Activated naive CD4-positive, alpha-beta T cell treated with Interleukin-2 at 50 U/mL for 16 hours (primary cell): ENCODE measurements around the gene RIC1.
"Not testable (repeated sequence)": the region's sequence is repeated elsewhere in the genome, so short reads cannot be mapped to it uniquely, and the experiment has no call there.

Experiments
- DNase-seq: peaks from one replicate; pipeline ENCODE4 v3.0.0-alpha.2; 2020

The RIC1 gene

DNA sequence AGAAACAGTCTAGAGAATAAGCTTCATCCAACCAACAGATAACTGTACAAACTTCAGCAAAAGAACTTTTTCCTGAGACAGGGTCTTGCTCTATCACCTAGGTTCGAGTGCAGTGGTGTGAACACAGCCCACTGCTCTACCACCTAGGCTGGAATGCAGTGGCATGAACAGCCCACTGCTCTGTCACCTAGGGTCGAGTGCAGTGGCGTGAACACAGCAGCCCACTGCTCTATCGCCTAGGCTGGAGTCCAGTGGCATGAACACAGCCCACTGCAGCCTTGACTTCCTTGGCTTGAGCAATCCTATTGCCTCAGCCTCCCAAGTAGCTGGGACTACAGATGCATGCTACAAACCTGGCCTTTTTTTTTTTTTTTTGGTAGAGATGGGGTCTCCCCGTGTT lies 160.6 kb downstream of the RIC1 start:
- DNase-seq, result no peak

DNA sequence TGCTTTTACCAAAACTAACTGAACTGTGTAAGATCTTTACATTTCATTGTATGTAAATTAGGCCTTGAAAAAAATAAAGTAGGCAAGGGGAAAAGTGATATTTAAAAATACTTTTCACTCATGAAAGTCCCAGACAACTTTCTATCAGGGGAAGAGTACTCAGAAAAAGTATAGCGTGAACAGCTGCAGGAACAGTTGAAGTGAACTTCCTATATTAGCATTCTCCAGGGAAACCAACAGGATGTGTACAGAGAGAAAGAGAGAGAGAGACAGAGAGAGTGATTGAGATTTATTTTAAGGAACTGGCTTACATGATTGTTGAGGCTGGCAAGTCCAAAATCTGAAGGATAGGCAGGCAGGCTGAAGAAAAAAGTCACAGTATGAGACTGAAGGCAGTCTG lies 162.0 kb downstream of the RIC1 start:
- DNase-seq, result no peak

DNA sequence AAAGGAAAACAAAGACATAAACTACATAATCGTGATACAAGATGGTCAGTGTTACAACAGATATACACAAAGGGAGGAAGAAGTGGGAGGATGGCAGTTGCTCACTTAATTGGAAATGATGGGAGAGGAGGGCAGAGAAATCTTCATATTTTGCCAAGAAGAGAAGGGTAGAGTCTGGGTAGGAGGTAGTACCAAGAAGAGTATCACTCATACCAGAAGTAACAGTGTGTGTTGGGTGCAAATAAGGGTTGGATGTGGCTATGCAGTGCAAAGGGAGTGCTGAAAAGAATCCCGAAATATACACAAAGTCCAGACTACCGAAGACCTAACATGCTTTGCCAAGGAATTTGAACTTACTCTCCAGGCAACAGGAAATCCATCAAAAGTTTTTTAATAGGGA lies 163.0 kb downstream of the RIC1 start:
- DNase-seq, result no peak

DNA sequence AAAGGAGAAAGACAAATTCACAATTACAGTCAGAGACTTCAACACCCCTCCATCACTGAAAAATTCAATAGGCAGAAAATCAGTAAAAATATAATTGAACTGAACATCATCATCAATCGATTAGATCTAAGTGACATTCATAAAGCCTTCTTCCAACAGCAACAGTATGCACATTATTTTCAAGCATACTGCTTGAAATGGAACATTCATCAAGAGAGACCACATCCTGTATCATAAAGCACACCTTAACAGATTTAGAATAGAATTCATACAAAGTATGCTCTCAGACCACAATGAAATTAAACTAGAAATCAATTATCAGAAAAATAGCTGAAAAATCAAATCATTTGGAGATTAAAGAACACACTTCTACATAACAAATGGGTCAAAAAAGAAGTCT lies 164.9 kb downstream of the RIC1 start:
- no peak for DNase-seq

DNA sequence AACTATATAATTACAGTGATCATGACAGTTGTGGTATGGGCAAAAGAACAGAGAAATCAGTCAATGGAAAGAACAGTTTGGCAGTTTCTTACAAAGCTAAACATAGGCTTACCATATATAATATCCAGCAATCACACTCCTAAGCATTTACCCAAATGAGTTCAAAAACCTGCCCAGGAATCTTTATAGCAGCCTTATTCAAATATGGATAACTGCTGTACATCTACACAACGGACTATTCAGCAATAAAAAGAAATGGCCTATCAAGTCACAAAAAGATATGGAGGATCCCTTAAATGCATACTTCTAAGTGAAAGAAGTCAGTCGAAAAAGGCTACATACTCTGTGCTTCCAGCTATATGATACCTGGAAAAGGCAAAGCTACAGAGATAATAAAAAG lies 167.4 kb downstream of the RIC1 start:
- no peak for DNase-seq

DNA sequence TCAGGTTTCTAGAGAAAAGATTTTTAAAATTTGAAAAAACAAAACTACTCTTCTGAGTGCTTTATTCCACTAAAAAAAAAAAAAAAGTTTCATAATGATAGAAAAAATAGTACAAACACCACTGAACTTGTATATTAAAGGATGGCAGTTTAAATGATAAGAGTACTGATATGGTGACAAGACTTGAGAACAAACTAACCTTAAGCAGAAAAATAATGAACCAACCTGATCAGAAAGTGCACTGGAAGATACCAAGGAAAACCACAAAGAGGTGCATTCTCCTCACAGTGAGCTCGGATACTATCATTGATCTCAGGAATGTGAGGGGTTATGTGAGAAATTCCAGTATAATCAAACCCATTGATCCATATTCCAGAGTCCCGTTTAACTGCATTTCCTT lies 169.7 kb downstream of the RIC1 start:
- no peak for DNase-seq

DNA sequence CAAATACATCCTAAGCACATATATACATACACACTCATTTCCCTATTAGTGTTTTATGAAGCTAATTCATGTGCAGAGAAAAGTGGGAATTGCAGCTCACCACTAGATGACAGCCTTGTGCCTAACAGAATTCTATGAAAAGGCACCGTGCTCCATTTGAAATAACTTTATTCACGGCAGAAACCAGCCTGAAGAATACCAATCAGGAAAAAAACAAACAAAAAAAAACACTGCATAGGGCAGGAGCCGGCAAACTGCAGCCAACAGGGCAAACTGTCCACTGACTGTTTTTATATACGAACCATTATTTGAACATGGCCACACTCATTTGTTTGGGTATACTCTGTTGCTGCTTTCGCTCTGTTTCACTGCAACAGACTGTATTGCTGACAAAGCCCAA lies 170.4 kb downstream of the RIC1 start:
- DNase-seq, result no peak

DNA sequence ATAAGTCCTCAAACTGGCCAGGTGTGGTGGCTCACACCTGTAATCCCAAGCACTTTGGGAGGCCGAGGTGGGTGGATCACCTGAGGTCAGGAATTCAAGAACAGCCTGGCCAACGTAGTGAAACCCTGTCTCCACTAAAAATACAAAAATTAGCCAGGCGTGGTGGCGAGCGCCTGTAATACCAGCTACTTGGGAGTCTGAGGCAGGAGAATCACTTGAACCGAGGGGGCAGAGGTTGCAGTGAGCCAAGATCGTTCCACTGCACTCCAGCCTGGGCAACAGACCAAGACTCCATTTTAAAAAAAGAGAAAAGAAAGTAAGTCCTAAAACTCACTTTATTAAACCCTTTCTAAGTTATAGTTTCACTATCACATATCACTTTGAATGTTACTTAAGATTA lies 171.5 kb downstream of the RIC1 start:
- not testable (repeated sequence) for DNase-seq

DNA sequence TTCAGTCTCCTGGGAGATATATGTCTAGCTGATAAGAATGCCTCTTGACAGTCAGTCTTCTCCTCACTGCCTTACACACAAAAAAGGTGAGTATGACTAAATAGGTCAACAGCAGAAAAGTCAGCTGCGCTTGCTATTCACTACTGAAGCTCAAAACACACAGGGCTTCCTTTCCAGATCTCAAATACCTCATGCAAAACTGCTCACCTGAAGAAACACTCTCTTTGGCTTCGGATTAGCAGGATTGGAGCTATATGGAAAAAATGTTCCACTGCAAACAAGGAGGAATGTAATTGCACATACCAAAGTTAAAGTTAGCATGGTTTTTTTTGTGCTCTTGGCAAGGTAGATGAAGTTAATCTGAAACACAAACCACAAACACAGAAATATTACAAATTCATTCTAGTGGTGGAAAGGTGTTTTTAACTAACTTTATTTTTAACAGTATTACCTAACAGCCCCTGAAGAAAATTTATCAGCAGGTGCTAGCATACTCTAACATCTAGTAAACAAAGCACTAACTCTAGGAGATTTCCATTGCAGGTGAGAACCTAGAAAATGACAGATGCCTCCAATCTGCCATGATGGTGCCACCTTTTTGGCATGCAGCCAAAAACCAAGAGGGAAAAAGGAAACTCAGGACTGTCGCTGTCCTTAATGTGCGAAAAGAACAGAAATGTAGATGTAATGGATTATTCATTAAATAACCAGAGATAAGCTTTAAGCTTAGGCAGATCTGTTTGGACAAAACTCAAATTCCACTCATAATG lies 172.2 kb downstream of the RIC1 start:
- DNase-seq, result no peak

DNA sequence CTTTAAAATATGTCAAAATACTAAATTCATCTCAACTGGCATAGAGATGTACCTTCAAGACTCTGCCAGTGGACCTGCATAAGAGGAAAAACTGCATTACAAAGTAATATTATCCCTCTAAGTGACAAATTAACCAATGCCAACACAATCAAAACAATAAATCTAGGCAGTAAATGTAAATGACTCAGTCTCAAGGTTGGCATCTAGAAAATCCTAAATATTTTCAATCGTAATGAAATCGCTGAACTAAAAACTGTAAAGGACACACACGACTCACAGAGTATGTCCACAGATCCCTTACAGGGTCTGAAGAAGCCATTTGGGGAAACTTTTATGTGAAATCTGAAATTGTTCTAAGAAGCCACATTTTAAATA lies 172.8 kb downstream of the RIC1 start:
- DNase-seq, result no peak

DNA sequence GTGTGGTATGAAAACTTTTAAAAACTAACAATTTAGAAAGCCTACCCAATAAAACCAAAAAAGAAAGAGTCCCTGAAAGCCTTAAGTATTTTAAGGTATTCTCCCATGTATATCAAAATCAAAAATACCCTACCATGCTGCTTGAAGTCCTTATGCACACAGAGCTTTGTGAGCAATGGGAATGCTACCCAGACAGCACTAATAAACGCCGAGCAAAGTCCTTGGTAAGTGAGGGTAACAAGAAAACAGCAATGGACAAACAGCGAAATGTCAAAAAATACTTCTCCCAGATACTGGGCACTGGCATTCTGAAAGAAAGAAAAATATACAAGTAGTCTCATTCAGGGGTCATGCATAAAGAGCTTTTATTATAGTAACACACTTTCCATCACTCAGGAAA lies 176.6 kb downstream of the RIC1 start:
- no peak for DNase-seq

DNA sequence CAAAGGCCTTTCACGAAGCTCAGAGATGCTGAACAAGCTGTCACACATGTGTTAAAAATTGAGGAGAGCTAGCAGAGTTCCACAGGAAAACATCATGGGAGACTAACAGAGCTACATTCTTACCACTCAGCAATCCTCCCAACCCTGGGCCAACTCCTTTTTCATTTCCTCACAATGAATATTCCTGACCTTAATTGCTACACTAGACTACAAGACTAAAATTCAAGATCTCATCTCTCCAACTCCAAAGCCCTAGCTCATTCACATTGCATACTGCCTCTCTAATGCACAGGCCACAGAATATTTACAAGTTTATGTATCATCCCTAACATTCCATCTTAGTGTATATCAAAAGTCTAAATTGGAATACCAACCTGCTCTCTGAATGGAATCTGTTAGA lies 182.8 kb downstream of the RIC1 start:
- DNase-seq, result no peak

DNA sequence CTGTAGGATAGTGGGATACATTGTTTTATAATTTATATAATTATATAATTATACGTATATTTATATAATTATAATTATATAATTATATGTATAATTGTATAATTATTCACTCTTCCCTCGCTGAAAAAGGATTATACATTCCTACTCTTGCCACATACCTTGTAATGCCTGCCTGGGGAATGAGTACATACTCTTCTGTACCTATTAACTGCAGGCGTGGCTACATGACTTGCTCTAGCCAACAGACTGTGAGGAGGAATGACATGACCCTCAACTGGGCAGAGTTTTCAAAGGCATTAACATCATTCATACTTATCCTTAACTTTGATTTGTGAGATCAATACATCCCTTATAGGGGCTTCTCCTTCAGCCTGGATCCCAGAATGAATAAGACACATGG lies 184.9 kb downstream of the RIC1 start:
- DNase-seq, result no peak

DNA sequence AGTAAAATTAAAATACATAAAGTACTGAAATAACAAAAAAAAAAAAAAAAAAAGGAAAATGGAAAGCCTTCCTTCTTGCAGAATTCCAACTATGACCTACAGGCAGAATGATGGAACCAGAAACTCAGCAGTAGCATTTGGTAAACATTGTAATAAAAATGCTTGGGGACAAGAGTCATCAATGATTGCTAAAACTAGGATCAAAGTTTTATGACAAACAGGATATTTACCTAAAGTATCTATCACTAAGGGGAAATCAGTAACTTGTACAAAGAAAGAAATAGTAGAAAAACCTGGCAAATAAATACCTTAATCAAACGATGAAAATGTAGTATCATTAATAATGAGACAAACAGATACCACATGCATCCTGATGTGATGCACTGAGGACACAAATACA lies 186.6 kb downstream of the RIC1 start:
- DNase-seq, result no peak

DNA sequence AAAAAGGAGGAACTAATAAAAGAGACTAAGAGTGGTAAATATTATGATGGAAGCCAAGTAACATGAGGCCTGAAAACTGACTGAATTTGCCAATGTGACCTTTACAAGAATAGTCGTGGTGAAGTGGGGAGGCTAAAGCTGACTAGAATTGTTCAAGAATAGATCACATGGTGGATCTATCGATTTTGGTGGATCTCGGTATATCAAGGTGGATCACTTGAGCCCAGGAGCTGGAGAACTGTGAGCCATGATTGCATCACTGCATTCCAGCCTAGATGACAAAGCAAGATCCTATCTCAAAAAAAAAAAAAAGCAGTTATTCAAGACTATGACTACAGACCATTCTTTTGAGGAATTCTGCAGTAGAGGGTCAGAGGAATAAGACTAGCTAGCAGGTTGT lies 189.0 kb downstream of the RIC1 start:
- no peak for DNase-seq

DNA sequence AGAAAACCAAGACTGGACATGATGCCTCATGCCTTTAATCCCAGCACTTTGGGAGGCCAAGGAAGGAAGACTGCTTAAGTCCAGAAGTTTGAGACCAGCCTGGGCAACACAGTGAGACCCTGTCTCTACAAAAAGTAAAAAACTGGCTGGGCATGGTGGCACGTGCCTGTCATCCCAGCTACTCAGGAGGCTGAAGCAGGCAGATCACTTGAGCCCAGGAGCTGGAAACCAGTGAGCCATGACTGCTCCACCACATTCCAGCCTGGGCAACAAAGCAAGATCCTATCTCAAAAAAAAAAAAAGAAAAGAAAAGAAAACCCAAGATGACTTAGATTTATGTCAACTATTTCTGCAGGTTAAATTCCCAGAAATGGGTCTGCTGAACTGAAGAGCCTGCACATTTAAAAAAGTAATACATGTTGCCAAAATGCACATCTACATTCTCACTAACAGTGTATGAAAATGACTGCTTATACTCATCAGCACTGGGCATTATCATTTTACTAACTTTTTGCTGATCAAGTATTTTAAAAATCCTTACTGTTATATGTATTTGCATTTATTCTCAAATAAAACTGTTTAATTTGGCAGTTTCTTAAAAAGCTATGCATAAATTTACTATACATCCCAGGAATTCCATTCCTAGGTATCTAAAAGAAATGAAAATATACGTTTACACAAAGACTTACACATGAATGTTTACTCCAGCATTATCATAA lies 189.7 kb downstream of the RIC1 start:
- DNase-seq, result no peak

DNA sequence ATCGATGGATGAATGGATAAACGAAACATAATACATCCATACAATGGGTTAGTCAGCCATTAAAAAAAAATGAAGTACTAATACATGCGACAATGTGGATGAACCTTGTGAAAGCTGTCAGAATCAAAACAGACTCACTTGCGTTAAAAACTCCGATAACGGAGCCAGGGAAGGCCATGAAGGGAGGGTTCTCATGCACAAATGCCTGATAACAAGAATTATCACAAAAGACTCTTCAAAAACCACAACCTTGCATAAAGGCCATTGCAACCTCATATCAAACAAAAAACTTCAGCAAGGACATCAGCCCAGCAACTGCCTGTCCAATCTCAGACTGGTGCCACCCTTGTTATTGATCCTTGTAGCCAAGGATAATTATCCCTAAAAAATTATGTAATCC lies 190.3 kb downstream of the RIC1 start:
- no peak for DNase-seq

DNA sequence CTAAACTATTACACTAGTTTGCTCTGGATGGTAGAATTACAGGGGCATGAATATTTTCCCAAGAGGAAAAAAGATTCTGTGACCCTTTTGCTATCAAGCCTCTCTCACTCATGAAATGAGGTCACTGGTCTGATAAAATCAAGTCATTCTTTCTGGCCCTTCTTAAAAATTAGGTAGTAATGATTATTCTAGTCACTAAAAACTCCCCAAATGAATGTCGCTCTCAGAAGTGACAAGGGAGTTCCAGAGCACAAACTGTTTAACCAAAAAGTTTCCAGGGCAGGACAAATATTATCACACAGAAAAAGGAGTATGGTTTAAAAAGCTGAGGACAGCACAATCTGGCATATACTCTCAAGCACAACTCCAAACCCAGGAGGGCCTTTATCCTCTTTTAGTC lies 191.5 kb downstream of the RIC1 start:
- DNase-seq, result no peak

DNA sequence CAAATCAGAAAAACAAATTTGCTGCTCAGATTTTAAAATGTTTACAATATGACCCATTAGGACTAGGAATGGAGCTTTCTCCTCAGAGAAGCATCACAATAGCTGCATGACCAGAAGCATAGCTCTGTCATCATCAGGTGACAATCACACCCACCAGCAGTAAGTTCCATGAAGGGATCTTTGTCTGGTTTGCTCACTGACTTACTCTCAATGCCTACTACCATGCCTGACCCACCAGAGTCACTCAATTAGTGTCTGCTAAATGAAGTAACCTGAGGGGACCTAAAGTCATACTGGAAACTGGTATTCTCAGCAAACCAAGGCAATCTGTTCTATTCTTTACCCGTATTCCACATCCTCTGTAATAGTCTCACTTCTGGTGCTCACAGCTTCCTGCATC lies 196.3 kb downstream of the RIC1 start:
- DNase-seq, result no peak
